ENCODE measurements around the gene LDB1.

The LDB1 gene

DNA sequence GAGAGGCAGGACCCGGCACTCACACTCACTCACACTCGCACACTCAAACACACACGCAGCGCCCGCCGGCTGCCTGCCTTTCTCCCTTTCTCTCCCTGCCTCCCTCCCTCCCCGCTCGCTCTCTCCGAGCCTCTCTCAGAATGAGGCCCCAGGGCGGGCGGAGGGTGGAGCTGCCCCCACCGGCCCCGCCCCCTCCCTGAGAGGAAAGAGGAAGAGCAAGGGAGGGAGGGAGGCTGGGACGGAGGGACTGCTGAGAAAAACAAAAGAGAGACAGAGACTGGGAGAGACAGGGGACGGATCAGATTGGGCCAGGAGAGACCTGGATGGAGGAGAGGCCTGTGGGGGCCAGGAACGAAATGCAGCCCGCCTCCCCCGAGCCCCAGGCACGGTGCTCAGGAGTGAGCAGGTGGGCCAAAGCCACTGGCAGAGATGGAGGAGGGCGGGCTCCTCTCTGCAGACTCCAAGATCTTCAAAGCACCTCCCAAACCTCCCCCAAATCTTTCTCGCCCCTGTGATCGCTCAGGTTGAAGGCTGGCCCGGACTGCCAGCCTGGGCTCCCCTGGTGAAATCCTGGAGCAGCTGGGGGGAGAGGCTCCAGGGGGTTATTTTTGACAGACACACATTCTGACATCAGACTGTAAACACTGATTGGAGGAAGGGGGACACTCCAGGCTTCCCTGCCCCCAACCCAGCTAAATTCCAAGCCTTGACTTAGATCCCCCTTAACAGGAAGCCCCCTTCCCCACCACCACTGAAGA is 5.1 kb downstream of the LDB1 start:
- TF ChIP-seq SP1 (IDR thresholded peaks at IDR 0.05) (no peak), CTBP1 (IDR thresholded peaks at IDR 0.05; ENCODE audit: borderline replicate concordance) (no peak), ELF4 (IDR thresholded peaks at IDR 0.05) (no peak), NFRKB (IDR thresholded peaks at IDR 0.05) (no peak), ARNT (IDR thresholded peaks at IDR 0.05) (no peak), LEF1 (IDR thresholded peaks at IDR 0.05; ENCODE audit: borderline replicate concordance) (no peak), TARDBP (IDR thresholded peaks at IDR 0.05) (no peak), SUZ12 (IDR thresholded peaks at IDR 0.05) (no peak), FOXK2 (IDR thresholded peaks at IDR 0.05) (no peak)
- TF ChIP-seq, protein P1, sequence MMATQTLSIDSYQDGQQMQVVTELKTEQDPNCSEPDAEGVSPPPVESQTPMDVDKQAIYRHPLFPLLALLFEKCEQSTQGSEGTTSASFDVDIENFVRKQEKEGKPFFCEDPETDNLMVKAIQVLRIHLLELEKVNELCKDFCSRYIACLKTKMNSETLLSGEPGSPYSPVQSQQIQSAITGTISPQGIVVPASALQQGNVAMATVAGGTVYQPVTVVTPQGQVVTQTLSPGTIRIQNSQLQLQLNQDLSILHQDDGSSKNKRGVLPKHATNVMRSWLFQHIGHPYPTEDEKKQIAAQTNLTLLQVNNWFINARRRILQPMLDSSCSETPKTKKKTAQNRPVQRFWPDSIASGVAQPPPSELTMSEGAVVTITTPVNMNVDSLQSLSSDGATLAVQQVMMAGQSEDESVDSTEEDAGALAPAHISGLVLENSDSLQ (IDR thresholded peaks at IDR 0.05), result no peak
- ChIA-PET CTCF (interaction anchor here (0.7 to 1.2 kb wide), 3 partner anchors 17 to 527 kb away, joined by 3 to 4 read pairs (median 4); partner anchors contain the start of gene POLL), POLR2A (interaction anchor here (0.6 to 2.2 kb wide), 9 partner anchors 8 to 59 kb away, joined by 3 to 15 read pairs (median 5); partner anchors contain the start of genes ARMH3, NOLC1 and PPRC1)
- DNase-seq (ENCODE audit: extremely low spot score), result peak; percentile 84

DNA sequence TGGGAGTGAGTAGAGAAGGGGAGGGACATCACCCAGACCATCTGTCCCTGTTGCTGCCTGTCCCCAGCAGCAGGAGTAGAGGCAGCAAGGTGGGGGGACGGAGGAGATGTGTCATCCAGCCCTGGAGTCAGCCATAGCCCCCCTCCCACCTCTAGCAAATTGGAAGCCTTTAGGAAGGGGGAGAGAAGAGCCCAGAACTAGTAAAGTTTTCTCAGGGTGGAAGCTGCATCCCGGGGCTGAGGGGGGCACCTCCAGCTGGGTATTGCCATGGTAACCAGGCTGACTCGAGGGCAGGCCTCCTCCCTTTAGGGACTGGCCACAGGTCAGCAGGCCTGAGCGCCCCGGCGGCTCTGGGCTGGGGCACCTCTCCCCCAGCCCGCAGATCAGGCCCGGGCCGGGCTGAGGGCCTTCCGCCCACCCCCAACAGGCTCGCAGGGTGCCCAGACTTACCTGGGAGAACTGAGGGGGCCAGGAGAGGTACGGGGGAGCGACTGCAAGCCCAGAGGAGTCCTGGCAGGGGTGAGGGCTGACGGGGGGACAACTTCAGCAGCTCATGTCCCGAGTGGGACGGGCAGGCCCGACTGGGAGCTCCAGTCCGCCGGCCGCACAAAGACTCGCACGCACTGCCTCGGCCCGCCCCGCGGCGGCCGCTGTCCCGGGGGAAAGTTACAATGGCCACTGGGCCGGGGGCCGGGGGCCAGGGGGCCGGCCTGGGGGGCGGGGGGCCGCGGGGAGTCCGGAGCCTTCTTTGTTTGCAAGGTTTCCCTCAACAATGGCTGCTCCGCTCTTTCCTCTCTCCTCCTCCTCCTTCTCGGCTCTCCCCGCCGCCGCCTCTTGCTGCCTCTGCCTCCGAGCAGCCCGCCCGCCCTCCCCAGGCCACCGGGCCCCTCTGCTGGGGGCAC is 6.0 kb downstream of the LDB1 start:
- POLR2A ChIA-PET, result interaction anchor here (1.0 to 2.2 kb wide), 7 partner anchors 9 to 59 kb away, joined by 5 to 15 read pairs (median 6); partner anchors contain the start of genes ARMH3 and PPRC1
- DNase-seq (ENCODE audit: extremely low spot score), result no peak
- CTCF ChIA-PET, result interaction anchor here (0.9 to 1.3 kb wide), 2 partner anchors 13 to 41 kb away, joined by 3 to 4 read pairs; no protein-coding TSS in a partner anchor

DNA sequence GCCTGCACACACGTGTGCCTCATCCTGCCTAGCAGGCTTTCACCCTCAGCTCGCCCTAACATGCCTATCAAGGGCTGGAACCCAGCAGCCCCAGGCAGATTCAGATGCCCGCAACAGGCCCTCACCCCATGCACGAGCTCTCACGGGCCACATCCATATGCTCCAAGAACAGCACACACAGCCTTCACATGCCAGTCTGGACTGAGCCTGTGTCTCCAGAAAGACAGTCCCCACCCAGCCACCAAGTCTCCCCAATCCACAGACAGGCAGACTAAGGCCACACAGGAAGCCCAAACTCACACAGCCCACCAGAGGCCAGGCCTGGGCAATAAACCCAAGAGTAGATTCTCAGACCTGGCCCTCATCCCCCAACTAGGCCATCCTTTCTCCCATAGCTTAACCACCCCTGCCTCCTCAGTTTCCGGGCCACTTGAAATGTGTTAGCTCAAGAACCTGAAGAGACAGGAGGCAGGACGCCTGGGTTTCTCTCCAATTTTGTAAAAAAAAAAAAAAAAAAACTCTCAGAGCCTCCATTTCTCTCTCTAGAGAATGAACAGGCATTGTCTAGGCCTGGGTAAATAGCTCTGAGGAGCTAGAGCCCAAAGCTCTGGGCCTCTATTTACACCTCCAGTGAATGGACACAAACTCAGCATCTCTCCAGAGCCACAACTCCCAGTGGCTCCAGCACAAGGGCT is 6.8 kb downstream of the LDB1 start:
- CTCF ChIA-PET, result interaction anchor here (1.3 kb wide), 1 partner anchor 12 kb away, joined by 3 read pairs; no protein-coding TSS in a partner anchor
- POLR2A ChIA-PET, result interaction anchor here (0.6 to 2.0 kb wide), 5 partner anchors 8 to 58 kb away, joined by 3 to 8 read pairs (median 6); partner anchors contain the start of gene ARMH3
- TF ChIP-seq BHLHE40 (IDR thresholded peaks at IDR 0.05; ENCODE audit: borderline replicate concordance) (no peak), SUZ12 (IDR thresholded peaks at IDR 0.05) (no peak), TARDBP (IDR thresholded peaks at IDR 0.05) (no peak), FOXM1 (IDR thresholded peaks at IDR 0.05; ENCODE audit: borderline replicate concordance) (no peak), ZNF384 (IDR thresholded peaks at IDR 0.05) (no peak), ELF4 (IDR thresholded peaks at IDR 0.05) (no peak), LEF1 (IDR thresholded peaks at IDR 0.05; ENCODE audit: borderline replicate concordance) (no peak), NFRKB (IDR thresholded peaks at IDR 0.05) (no peak), L3MBTL2 (conservative IDR thresholded peaks at IDR 0.05) (no peak), SP1 (IDR thresholded peaks at IDR 0.05) (no peak), HDGF (IDR thresholded peaks at IDR 0.05; ENCODE audit: borderline replicate concordance) (no peak), FOXK2 (IDR thresholded peaks at IDR 0.05) (no peak), FOXA1 (IDR thresholded peaks at IDR 0.05) (no peak), CTBP1 (IDR thresholded peaks at IDR 0.05; ENCODE audit: borderline replicate concordance) (no peak), ARNT (IDR thresholded peaks at IDR 0.05) (no peak)
- TF ChIP-seq, protein P1 (IDR thresholded peaks at IDR 0.05), result no peak
- DNase-seq (ENCODE audit: extremely low spot score), result no peak

More for the DNA sequence above, 6.0 kb downstream of the LDB1 start:
- TF ChIP-seq CTBP1 (IDR thresholded peaks at IDR 0.05; ENCODE audit: borderline replicate concordance) (no peak), L3MBTL2 (conservative IDR thresholded peaks at IDR 0.05) (no peak), NFRKB (IDR thresholded peaks at IDR 0.05) (no peak), FOXA1 (IDR thresholded peaks at IDR 0.05) (no peak), TARDBP (IDR thresholded peaks at IDR 0.05) (no peak), ELF4 (IDR thresholded peaks at IDR 0.05) (no peak), HDGF (IDR thresholded peaks at IDR 0.05; ENCODE audit: borderline replicate concordance) (no peak), FOXK2 (IDR thresholded peaks at IDR 0.05) (no peak), BHLHE40 (IDR thresholded peaks at IDR 0.05; ENCODE audit: borderline replicate concordance) (no peak), SP1 (IDR thresholded peaks at IDR 0.05) (no peak), ZNF384 (IDR thresholded peaks at IDR 0.05) (no peak), ARNT (IDR thresholded peaks at IDR 0.05) (no peak), SUZ12 (IDR thresholded peaks at IDR 0.05) (no peak), LEF1 (IDR thresholded peaks at IDR 0.05; ENCODE audit: borderline replicate concordance) (no peak), FOXM1 (IDR thresholded peaks at IDR 0.05; ENCODE audit: borderline replicate concordance) (no peak)
- TF ChIP-seq, protein P1 (IDR thresholded peaks at IDR 0.05), result no peak

DNA sequence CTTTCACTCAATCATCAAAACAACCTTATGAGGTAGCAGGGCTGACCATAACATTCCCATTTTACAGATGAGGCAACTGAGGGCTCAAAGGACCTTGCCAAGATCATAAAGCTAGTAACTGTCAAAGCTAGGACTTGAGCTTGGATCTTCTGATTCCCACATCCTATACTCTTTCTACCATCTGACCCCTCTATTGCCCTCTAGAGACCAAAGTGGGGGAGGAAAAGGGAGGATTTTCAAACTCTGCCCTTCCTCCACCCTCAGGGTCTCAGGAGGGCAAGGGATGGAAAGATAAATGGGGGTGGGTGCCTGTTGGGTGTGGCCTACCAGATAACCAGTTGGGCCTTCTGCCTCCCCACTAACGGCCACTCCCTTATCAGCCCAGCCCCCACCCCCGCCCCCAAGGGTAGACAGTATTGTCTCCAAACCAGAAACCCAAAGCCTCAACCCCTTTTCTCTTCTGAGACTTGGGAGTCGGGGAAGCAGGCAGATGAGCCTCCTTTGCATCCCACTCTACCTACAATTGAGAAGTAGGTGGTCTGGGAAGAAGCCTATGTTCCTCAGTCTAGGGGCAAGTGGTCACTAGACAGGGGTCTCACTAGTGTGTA is 7.9 kb downstream of the LDB1 start:
- CTCF ChIA-PET, result interaction anchor here (0.6 kb wide), 1 partner anchor 419 kb away, joined by 3 read pairs; no protein-coding TSS in a partner anchor
- no peak for TF ChIP-seq ZNF384 (IDR thresholded peaks at IDR 0.05)
- TF ChIP-seq FOXK2 (IDR thresholded peaks at IDR 0.05), result no peak
- no peak for TF ChIP-seq HDGF (IDR thresholded peaks at IDR 0.05; ENCODE audit: borderline replicate concordance)
- TF ChIP-seq, protein P1 (IDR thresholded peaks at IDR 0.05), result no peak
- no peak for TF ChIP-seq NFRKB (IDR thresholded peaks at IDR 0.05)
- TF ChIP-seq SUZ12 (IDR thresholded peaks at IDR 0.05), result no peak
- TF ChIP-seq L3MBTL2 (conservative IDR thresholded peaks at IDR 0.05), result no peak
- TF ChIP-seq ARNT (IDR thresholded peaks at IDR 0.05), result no peak
- no peak for TF ChIP-seq LEF1 (IDR thresholded peaks at IDR 0.05; ENCODE audit: borderline replicate concordance)
- no peak for TF ChIP-seq BHLHE40 (IDR thresholded peaks at IDR 0.05; ENCODE audit: borderline replicate concordance)
- no peak for TF ChIP-seq TARDBP (IDR thresholded peaks at IDR 0.05)
- TF ChIP-seq SP1 (IDR thresholded peaks at IDR 0.05), result no peak
- no peak for TF ChIP-seq ELF4 (IDR thresholded peaks at IDR 0.05)
- TF ChIP-seq FOXM1 (IDR thresholded peaks at IDR 0.05; ENCODE audit: borderline replicate concordance), result no peak
- no peak for TF ChIP-seq FOXA1 (IDR thresholded peaks at IDR 0.05)
- TF ChIP-seq CTBP1 (IDR thresholded peaks at IDR 0.05; ENCODE audit: borderline replicate concordance), result no peak
- DNase-seq (ENCODE audit: extremely low spot score), result no peak
- POLR2A ChIA-PET, result interaction anchor here (1.2 kb wide), 1 partner anchor 294 kb away, joined by 3 read pairs; the partner anchor contains the start of gene OGA
